Sigmoid colon (tissue), 7 donors: ENCODE data around the gene PNO1. TPM values are rescaled to one million over a fixed set of nuclear protein-coding genes. Genes with fewer than 3 reads are reported as not detected.

ENCODE experiments used
- DNase-seq: peaks from one replicate; pipeline ENCODE4 v3.0.0-alpha.2; 2019
- H3K27ac ChIP-seq, 4 donors: fragments of 200-600 bp; sonication (generic); one replicate each; pipeline ENCODE4 v1.5.1; 2016 to 2019; ENCODE audit warnings: mild to moderate bottlenecking in 1 of 4
- H3K27me3 ChIP-seq, 3 donors: fragments of 200-600 bp; sonication (generic); one replicate each; pipeline ENCODE4 v1.5.1; 2019; ENCODE audit warnings: mild to moderate bottlenecking in 1 of 3
- H3K36me3 ChIP-seq, 4 donors: fragments of 200-600 bp; sonication (generic); one replicate each; pipeline ENCODE4 v1.5.1; 2016 to 2019
- H3K4me1 ChIP-seq, 4 donors: fragments of 200-600 bp; sonication (generic); one replicate each; pipeline ENCODE4 v1.5.1; 2017 to 2019
- H3K4me3 ChIP-seq, 4 donors: fragments of 200-600 bp; sonication (generic); one replicate each; pipeline ENCODE4 v1.5.1; 2017 to 2019; ENCODE audit warnings: mild to moderate bottlenecking in 2 of 4, moderate library complexity in 1 of 4
- H3K9me3 ChIP-seq, 4 donors: fragments of 200-600 bp in 3 of 4; sonication (generic) in 3 of 4; one replicate each; pipeline versions ENCODE4 v1.5.1 to v1.6.1; 2013 to 2019
- CTCF ChIP-seq, 4 experiments: fragments of 450-650 bp in 3 of 4; fragments of 200-600 bp in 1 of 4; IDR thresholded peaks; one replicate each; pipeline ENCODE4 v1.5.1; 2016 to 2019; ENCODE audit warnings: antibody characterized with exemption in 4 of 4, mild to moderate bottlenecking in 3 of 4, moderate library complexity in 2 of 4
- EP300 ChIP-seq, 4 donors: sonication (generic); formaldehyde crosslinking; IDR thresholded peaks; one replicate each; pipeline ENCODE4 v1.6.1; 2017; ENCODE audit warnings: antibody characterized with exemption in 4 of 4
- POLR2A ChIP-seq, 2 donors: fragments of 450-650 bp; IDR thresholded peaks; one replicate each; pipeline ENCODE4 v1.6.1; 2016; ENCODE audit warnings: antibody characterized with exemption in 2 of 2, mild to moderate bottlenecking in 2 of 2, moderate library complexity in 2 of 2
- POLR2AphosphoS5 ChIP-seq, 4 donors: sonication (generic); formaldehyde crosslinking; IDR thresholded peaks; one replicate each; pipeline ENCODE4 v1.6.1; 2017; ENCODE audit warnings: antibody characterized with exemption in 4 of 4
- WGBS, 2 donors: extraction: QIAGEN DNeasy Blood & Tissue Kit; methylation state at CpG; one replicate each; pipeline ENCODE4 v1.1.7; 2013; 5-methylcytosine and 5-hydroxymethylcytosine counted together
- intact Hi-C: fragments of 100-400 bp; cut with DNase I; formaldehyde crosslinking; loops from one replicate; pipeline ENCODE4 v1.15.1; 2023
- polyA plus RNA-seq, 3 donors: library from polyadenylated mRNA; stranded (reverse); fragments of 200-250 nt; gene quantifications; one replicate each; pipeline ENCODE4 v1.2.3, GENCODE V29; 2013
- total RNA-seq, 4 donors: library from RNA; depleted of rRNA; stranded (reverse); fragments of >200 nt; gene quantifications; one replicate each; pipeline ENCODE4 v1.1.0, GENCODE V29; 2016
- donor health status: healthy with polysubstance abuse.
- donor health status: Bipolar disorder and iron deficiency.
- donor health status: healthy.

PNO1 gene
- total and polyA plus RNA-seq, 7 donors, result 6.0 to 20.7 (median 10.5) TPM

GRCh38 chr2:68152681-68153347 lies 4.9 kb upstream of the PNO1 start:
- intact Hi-C loops, result no loop called here
- no peak for TF ChIP-seq EP300 (IDR thresholded peaks at IDR 0.05)
- no peak for TF ChIP-seq POLR2AphosphoS5 (IDR thresholded peaks at IDR 0.05)
- no peak for TF ChIP-seq CTCF (IDR thresholded peaks at IDR 0.05)
- TF ChIP-seq POLR2A (IDR thresholded peaks at IDR 0.05), result no peak
- Histone ChIP-seq H3K9me3 (no peaks in the 10 kb centered on the region), H3K36me3 (no peaks in the 10 kb centered on the region), H3K4me3 (no peak overlapping the region), H3K27ac (no peak overlapping the region), H3K4me1 (peaks cover 0 to 19% (median 12%) of the 10 kb centered on the region in 4 donors), H3K27me3 (no peaks in the 10 kb centered on the region)
- 53 to 75% methylated on average over 3 of the region's 3 CpGs for WGBS, 2 donors
- DNase-seq, result no peak

- WGBS, 2 donors, result 95 to 96% methylated on average over 7 of the region's 7 CpGs
Measured at GRCh38 chr2:68155618-68156017, 2.1 kb upstream of the PNO1 start.

GRCh38 chr2:68156419-68156818 lies 1.3 kb upstream of the PNO1 start:
- peak overlapping the region; percentile 74 to 93 (median 78) for H3K4me3 ChIP-seq
- DNase-seq, result no peak
- H3K4me1 ChIP-seq, result peaks cover 0 to 34% (median 26%) of the 10 kb centered on the region in 4 donors
- WGBS, 2 donors, result 6 to 12% methylated on average over 3 of the region's 3 CpGs
- H3K27ac ChIP-seq, result peak overlapping the region; percentile 84 to 93 (median 86)
- TF ChIP-seq POLR2AphosphoS5 (IDR thresholded peaks at IDR 0.05) (no peak), POLR2A (IDR thresholded peaks at IDR 0.05) (no peak), CTCF (IDR thresholded peaks at IDR 0.05) (no peak), EP300 (IDR thresholded peaks at IDR 0.05) (no peak)
- intact Hi-C loops, result no loop called here
- H3K27me3 ChIP-seq, result no peaks in the 10 kb centered on the region
- H3K36me3 ChIP-seq, result peaks cover 0 to 15% (median 1%) of the 10 kb centered on the region in 4 donors
- H3K9me3 ChIP-seq, result no peaks in the 10 kb centered on the region

More at GRCh38 chr2:68155618-68156017, 2.1 kb upstream of the PNO1 start:
- Histone ChIP-seq H3K4me3 (no peak overlapping the region), H3K36me3 (peaks cover 0 to 7% (median 0%) of the 10 kb centered on the region in 4 donors), H3K9me3 (no peaks in the 10 kb centered on the region), H3K27ac (no peak overlapping the region), H3K27me3 (no peaks in the 10 kb centered on the region), H3K4me1 (peaks cover 0 to 34% (median 26%) of the 10 kb centered on the region in 4 donors)
- DNase-seq, result no peak
- no peak for TF ChIP-seq CTCF (IDR thresholded peaks at IDR 0.05)
- TF ChIP-seq EP300 (IDR thresholded peaks at IDR 0.05), result no peak
- no peak for TF ChIP-seq POLR2A (IDR thresholded peaks at IDR 0.05)
- TF ChIP-seq POLR2AphosphoS5 (IDR thresholded peaks at IDR 0.05), result no peak
- intact Hi-C loops, result no loop called here

- intact Hi-C loops, result loop anchor here (1.0 kb wide), 1 partner anchor 95 kb away; the partner anchor contains the start of gene PPP3R1
- peak overlapping the region; percentile 84 to 93 (median 86) for H3K27ac ChIP-seq
- H3K4me3 ChIP-seq, result peak overlapping the region; percentile 74 to 93 (median 78)
- TF ChIP-seq EP300 (IDR thresholded peaks at IDR 0.05), result no peak
- TF ChIP-seq POLR2A (IDR thresholded peaks at IDR 0.05), result no peak
- TF ChIP-seq CTCF (IDR thresholded peaks at IDR 0.05), result no peak
- TF ChIP-seq POLR2AphosphoS5 (IDR thresholded peaks at IDR 0.05), result no peak
- H3K36me3 ChIP-seq, result peaks cover 2 to 21% (median 5%) of the 10 kb centered on the region in 4 donors
- H3K9me3 ChIP-seq, result no peaks in the 10 kb centered on the region
- no peaks in the 10 kb centered on the region for H3K27me3 ChIP-seq
- H3K4me1 ChIP-seq, result peaks cover 0 to 34% (median 26%) of the 10 kb centered on the region in 4 donors
- WGBS, 2 donors, result 0% methylated on average over 28 of the region's 28 CpGs
- no peak for DNase-seq
Measured at GRCh38 chr2:68157002-68157401, 686 bp upstream of the PNO1 start.
